ENCODE data around the gene SMIM1.

The SMIM1 gene

GRCh38 chr1:3816331-3817137 lies 44.0 kb downstream of the SMIM1 start:
- no peak for DNase-seq (ENCODE audit: low spot score)
- no peaks in the 10 kb centered on the region for H3K27me3 ChIP-seq (ENCODE audit: insufficient read depth, poor library complexity, severe bottlenecking)

GRCh38 chr1:3817138-3817740 lies 44.7 kb downstream of the SMIM1 start:
- no peaks in the 10 kb centered on the region for H3K4me1 ChIP-seq (ENCODE audit: insufficient read depth, poor library complexity, severe bottlenecking)
- no peak for DNase-seq (ENCODE audit: low spot score)
- no peaks in the 10 kb centered on the region for H3K27me3 ChIP-seq (ENCODE audit: insufficient read depth, poor library complexity, severe bottlenecking)
- H3K4me3 ChIP-seq (ENCODE audit: severe bottlenecking), result no peak overlapping the region
- ATAC-seq (ENCODE audit: low read depth), result no peak
- no peak for TF ChIP-seq CTCF (IDR thresholded peaks at IDR 0.05; ENCODE audit: poor library complexity, severe bottlenecking)
- no peak overlapping the region for H3K27ac ChIP-seq (ENCODE audit: poor library complexity, severe bottlenecking)
- H3K36me3 ChIP-seq (ENCODE audit: low read depth), result no peaks in the 10 kb centered on the region
- no peaks in the 10 kb centered on the region for H3K9me3 ChIP-seq (ENCODE audit: severe bottlenecking)

More at GRCh38 chr1:3816331-3817137, 44.0 kb downstream of the SMIM1 start:
- Histone ChIP-seq H3K4me3 (ENCODE audit: severe bottlenecking) (no peak overlapping the region), H3K4me1 (ENCODE audit: insufficient read depth, poor library complexity, severe bottlenecking) (no peaks in the 10 kb centered on the region), H3K9me3 (ENCODE audit: severe bottlenecking) (no peaks in the 10 kb centered on the region), H3K36me3 (ENCODE audit: low read depth) (no peaks in the 10 kb centered on the region), H3K27ac (ENCODE audit: poor library complexity, severe bottlenecking) (no peak overlapping the region)
- ATAC-seq (ENCODE audit: low read depth), result no peak
- TF ChIP-seq CTCF (IDR thresholded peaks at IDR 0.05; ENCODE audit: poor library complexity, severe bottlenecking), result no peak

GRCh38 chr1:3817821-3818597 lies 45.5 kb downstream of the SMIM1 start:
- no peak for DNase-seq (ENCODE audit: low spot score)
- no peak overlapping the region for H3K4me3 ChIP-seq (ENCODE audit: severe bottlenecking)
- no peaks in the 10 kb centered on the region for H3K27me3 ChIP-seq (ENCODE audit: insufficient read depth, poor library complexity, severe bottlenecking)
- no peak for TF ChIP-seq CTCF (IDR thresholded peaks at IDR 0.05; ENCODE audit: poor library complexity, severe bottlenecking)
- no peak overlapping the region for H3K27ac ChIP-seq (ENCODE audit: poor library complexity, severe bottlenecking)
- no peak for ATAC-seq (ENCODE audit: low read depth)
- no peaks in the 10 kb centered on the region for H3K4me1 ChIP-seq (ENCODE audit: insufficient read depth, poor library complexity, severe bottlenecking)
- H3K36me3 ChIP-seq (ENCODE audit: low read depth), result peaks cover 2% of the 10 kb centered on the region; the same call in 1 of the 2 replicates
- H3K9me3 ChIP-seq (ENCODE audit: severe bottlenecking), result no peaks in the 10 kb centered on the region

DNA sequence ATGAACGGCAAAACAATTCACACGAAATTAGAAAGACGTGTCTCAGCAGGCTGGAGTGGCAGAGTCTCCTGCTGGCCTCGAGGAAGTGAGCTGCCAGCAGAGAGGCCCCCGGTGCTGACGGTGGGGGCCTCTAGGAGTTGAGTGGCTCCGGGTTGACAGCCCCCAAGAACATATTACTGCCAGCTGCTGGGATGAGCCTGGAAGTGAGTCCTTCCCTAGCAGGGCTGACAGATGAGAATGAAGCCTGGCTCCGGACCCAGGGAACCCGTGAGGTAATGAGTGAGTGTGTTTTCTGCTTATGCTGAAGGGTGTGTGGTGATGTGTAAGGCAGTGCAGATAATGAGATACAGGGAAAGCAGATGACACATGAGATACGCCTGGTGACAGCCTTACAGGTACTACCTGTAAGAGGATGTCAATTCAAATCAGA lies 47.2 kb downstream of the SMIM1 start:
- Histone ChIP-seq H3K27ac (ENCODE audit: poor library complexity, severe bottlenecking) (no peak overlapping the region), H3K4me3 (ENCODE audit: severe bottlenecking) (no peak overlapping the region), H3K27me3 (ENCODE audit: insufficient read depth, poor library complexity, severe bottlenecking) (no peaks in the 10 kb centered on the region), H3K36me3 (ENCODE audit: low read depth) (peaks cover 8% of the 10 kb centered on the region; the same call in 1 of the 2 replicates), H3K4me1 (ENCODE audit: insufficient read depth, poor library complexity, severe bottlenecking) (no peaks in the 10 kb centered on the region), H3K9me3 (ENCODE audit: severe bottlenecking) (no peaks in the 10 kb centered on the region)
- DNase-seq (ENCODE audit: low spot score) (no peak), ATAC-seq (ENCODE audit: low read depth) (0 out of 3 replicates have a peak, but pooled peaks have one; percentile 18)
- no peak for TF ChIP-seq CTCF (IDR thresholded peaks at IDR 0.05; ENCODE audit: poor library complexity, severe bottlenecking)

All from RWPE2 (cell line).